GM13977 (cell line): Measurements from ENCODE around the gene MYCBPAP.
A peak's percentile ranks its signal among the peaks of the same experiment; 100 is the strongest.

ENCODE experiments used
- DNase-seq: peaks from one replicate; pipeline ENCODE4 v3.0.0; 2012; ENCODE audit warnings: low spot score
- CTCF ChIP-seq: IDR thresholded peaks from 2 replicates; pipeline ENCODE4 v1.5.1; 2012; ENCODE audit warnings: mild to moderate bottlenecking, control low read depth; ENCODE audit not compliant: insufficient read depth; ENCODE audit errors: extremely low read depth, missing control alignments
- in situ Hi-C: fragments of 300-500 bp; cut with MboI; formaldehyde crosslinking; loops from one replicate; pipeline ENCODE4 v1.12.0; 2022; ENCODE audit warnings: low sequenced_read_pairs, low pct_unique_long_range_greater_than_20kb, mixed read lengths, inconsistent platforms; ENCODE audit not compliant: unreplicated experiment

The MYCBPAP gene

DNA sequence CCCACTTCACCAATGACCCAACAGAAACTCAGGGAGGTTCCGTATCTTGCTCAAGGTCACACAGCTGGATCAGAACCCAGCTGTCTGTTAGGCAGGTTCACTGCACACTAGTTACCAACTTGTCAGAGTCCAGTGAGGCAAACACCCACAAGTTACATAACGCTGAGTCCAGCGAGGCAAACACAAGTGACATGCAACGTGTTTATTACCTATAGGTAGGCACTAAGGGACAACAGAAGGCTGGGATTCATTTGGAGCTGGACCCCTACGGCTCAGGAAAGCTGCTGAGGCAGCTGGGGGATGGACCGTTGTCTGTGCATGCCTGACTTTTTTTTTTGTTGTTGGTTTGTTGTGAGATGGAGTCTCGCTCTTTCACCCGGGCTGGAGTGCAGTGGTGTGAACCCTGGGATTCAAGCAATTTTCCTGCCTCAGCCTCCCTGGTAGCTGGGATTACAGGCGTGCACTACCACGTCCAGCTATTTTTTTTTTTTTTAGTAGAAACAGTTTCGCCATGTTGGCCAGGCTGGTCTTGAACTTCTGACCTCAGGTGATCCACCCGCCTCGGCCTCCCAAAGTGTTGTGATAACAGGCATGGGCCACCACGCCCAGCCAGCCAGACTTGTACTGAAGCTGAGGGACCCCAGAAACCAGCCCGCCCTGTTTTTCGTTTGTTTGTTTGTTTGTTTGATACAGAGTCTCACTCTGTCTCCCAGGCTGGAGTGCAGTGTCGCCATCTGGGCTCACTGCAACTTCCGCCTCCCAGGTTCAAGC lies 31.5 kb upstream of the MYCBPAP start:
- no peak for TF ChIP-seq CTCF
- in situ Hi-C loops, result no loop called here
- DNase-seq, result no peak

DNA sequence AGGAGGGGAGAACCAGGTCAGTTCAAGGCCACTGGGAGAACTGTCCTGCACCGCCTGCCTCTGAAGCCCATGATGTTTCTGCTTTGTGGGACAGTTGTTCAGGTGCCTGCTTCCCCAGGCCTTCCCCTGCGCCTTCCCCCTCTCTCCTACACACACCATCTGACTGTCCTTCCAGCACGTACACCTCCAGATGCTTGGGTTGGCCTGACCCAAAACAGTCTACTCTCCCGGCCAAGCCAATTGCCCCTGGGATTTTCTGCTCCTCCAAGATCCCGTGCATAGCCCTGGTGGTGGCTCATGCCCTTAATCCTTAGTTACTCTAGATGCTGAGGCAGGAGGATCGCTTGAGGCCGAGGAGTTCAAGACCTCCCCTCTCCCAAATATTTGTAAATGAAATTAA lies 30.3 kb upstream of the MYCBPAP start:
- no peak for TF ChIP-seq CTCF
- no peak for DNase-seq

DNA sequence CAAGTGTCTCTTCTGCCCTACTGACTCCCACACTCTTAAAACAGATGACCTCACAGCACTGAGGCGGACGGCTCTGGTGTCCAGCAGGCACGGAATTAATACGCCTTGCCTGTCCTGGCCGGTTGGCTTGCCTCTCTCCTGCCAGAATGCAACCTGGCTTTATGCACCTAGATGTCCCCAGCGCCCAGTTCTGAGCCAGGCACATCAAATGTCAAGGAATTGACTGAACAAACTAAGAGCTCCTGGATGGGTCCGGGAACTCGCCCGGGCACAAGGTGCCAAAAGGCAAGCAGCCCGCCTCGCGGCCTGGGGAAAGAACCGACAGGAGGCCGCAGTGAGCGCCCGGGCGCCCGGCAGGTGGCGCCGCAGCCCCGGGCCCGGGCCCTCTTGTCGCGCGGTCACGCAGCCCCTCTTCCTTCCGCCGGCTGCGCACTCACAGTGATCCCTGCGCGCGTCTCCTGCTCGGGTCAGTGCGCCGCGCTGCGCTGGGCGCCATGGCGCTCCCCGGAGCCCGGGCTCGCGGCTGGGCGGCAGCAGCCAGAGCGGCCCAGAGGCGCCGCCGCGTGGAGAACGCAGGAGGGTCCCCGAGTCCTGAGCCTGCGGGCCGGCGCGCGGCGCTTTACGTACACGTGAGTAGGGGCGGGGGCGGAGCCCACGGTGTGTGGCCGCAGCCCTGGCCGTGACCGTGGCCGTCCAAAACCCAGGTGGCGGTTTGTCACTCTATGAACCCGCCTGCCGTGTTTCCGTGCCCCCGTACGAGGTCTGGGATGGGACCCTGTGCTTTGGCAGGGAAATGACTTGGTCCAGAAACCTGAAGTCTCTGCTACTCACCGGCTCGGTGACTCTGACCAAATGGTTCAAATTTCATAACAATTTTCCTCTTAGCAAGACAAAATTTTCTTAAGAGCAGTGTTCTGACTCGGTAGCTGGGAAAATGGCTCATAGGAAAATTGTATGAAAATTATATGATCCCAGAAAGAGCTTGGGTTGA lies 29.6 kb upstream of the MYCBPAP start, which contains the start of gene RSAD1:
Gene RSAD1 (plus strand): TSS at position 470 of the 991 bp plus-strand sequence. CDS start 25 bp downstream, at position 495.
- in situ Hi-C loops, result no loop called here
- peak; percentile 94 for DNase-seq
- TF ChIP-seq CTCF, result peak; percentile 83

More for the DNA sequence above, 30.3 kb upstream of the MYCBPAP start:
- in situ Hi-C loops, result no loop called here

DNA sequence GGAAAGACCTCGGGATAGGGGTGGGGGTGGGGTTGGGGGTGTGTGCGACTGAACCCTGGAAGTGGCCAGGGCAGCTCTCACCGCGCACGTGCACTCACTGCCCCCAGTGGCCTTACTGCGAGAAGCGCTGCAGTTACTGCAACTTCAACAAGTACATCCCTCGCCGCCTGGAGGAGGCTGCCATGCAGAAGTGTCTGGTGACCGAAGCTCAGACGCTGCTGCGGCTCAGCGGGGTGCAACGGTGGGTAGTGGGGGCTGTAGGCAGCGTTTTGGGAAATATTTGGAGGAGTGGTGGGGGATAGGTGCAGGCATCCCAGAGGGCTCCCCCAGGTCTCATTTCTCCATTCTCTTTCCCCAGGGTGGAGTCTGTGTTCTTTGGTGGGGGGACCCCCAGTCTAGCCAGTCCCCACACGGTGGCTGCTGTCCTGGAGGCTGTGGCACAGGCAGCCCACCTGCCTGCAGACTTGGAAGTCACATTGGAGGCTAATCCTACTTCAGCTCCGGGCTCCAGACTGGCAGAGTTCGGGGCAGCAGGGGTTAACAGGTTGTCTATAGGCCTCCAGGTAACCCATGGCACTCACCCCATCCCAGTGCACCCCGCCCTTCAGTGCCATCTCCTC lies 28.6 kb upstream of the MYCBPAP start:
- in situ Hi-C loops, result loop anchor here (10.0 kb wide), 1 partner anchor 165 kb away; no protein-coding TSS in a partner anchor
- DNase-seq, result peak; percentile 83
- peak; percentile 59 for TF ChIP-seq CTCF

DNA sequence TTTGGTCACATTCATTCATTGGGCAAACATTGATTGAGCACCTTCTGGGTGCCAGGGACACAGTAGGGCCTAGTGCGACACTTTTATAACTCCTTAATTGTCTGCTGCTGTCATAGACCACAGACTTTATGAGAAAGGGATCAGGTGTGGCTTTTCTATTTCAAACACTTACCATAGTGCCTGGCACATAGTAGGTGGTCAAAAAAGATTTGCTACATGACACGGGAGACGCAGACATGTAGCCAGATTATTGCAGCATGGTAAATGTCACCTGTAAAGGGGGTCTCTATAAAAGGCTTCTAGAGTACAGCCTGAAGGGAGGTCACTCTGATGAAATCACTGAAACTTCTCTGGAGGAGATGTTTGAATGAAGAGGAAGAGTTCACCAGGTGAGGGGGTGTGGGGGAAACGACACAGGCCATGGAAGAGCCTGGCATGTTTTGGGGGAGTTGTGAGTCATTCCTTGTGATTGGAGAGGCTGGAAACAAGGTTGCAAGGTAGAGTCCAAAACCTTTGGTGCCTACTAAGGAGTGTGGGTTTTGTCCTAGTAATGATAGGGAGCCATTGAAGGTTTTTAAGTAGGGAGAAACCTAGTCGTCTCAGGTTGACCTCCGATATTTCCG lies 28.0 kb upstream of the MYCBPAP start:
- no peak for TF ChIP-seq CTCF
- no peak for DNase-seq
- in situ Hi-C loops, result loop anchor here (10.0 kb wide), 1 partner anchor 165 kb away; no protein-coding TSS in a partner anchor
